AML-193 (cell line): ENCODE results near the gene TXNDC11.

Source experiments
- DNase-seq, 2 experiments: peaks; one replicate each; lab custom pipeline; 2025; lab: John Stamatoyannopoulos, UW

Gene TXNDC11

DNA sequence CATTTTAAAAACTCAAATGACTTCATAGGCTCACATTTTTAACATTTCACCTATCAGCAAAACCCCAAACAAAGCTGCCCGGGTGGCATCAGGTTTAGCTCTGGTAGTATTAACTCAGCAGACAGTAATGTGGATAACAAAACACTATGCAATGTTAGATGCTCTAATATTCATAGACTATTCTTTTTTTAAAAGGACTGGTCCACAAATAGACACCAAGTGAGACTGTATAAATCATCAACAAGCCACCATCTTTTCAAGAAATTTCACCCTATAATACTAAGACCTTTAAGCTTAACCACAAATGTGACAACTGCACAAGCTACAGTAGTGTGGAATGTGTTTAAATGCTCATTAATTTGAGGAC lies 54.2 kb downstream of the TXNDC11 start:
- no peak for DNase-seq

GRCh38 chr16:11687601-11688519 lies 54.8 kb downstream of the TXNDC11 start:
- DNase-seq = no peak

GRCh38 chr16:11686713-11687380 lies 55.8 kb downstream of the TXNDC11 start:
- DNase-seq = no peak

- no peak for DNase-seq
Measured at GRCh38 chr16:11685844-11686618, 56.6 kb downstream of the TXNDC11 start.

DNA sequence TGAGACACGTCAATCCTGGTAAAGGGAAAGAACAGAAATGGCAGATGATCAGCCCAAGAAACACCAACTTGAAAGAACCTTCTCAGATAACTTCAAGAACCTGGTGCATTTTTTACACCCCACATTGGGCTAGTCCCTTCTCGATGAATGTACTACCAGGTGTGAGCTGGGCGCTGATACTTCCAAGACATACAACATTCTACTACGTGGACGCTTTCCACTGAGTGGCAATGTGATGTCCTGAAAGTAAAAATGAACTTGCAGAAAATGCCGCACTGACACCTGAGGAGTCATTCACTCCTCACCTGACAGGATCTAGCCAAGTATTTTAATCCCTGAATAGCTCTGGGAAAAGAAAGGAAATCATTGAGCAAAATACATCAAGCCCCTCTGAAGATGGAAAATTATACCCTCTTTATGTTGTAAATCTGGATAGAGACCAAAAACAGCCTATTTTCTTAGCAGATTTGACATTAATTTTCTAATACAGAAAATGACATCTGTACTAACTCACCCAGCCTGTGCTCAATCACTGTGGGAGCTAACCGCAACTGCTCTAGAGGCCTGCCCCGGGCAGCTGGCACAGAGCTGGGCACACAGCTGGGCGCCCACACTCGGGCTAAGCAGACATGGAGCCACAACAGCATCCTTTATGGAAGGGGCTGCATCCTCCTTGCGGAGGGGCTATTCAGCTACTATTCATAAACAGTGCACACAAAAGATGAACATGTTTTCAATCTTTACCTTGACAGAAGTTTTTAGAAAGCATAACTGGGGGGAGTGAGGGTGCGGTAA lies 58.2 kb downstream of the TXNDC11 start:
- DNase-seq = no peak

GRCh38 chr16:11683145-11683544 lies 59.5 kb downstream of the TXNDC11 start:
- DNase-seq = no peak

- no peak for DNase-seq
Measured at GRCh38 chr16:11682655-11683096, 60.0 kb downstream of the TXNDC11 start.

- DNase-seq = no peak
Measured at GRCh38 chr16:11681976-11682654, 60.5 kb downstream of the TXNDC11 start.

GRCh38 chr16:11681556-11681955 lies 61.1 kb downstream of the TXNDC11 start:
- no peak for DNase-seq

- no peak for DNase-seq
Measured at GRCh38 chr16:11679941-11680911, 62.4 kb downstream of the TXNDC11 start.

- no peak for DNase-seq
Measured at GRCh38 chr16:11679250-11679649, 63.4 kb downstream of the TXNDC11 start.

- no peak for DNase-seq
Measured at GRCh38 chr16:11677959-11678881, 64.4 kb downstream of the TXNDC11 start.

DNA sequence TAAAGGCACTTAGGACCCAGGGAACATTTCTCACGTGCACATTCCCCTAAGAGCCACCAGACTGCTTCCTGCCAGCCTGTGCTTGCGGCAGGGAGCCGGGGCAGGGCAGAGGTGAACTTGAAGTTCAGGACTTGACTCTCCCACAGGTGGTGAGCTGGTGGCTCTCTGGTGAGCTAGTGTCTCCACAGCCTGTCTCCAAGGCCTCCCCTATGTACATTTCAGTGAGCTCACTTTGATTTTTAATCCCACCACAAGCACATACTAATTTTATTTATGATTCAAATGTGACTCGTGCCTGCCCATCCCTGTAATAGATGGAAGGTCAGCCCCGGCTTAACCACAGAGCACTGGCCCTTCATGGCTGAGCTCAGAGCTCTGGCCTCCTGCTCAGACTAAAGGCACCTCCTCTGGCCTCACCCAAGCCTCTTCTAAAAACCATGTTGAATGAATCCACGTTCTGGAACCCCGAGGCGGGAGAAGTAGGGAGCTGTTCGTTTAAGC lies 65.2 kb downstream of the TXNDC11 start:
- DNase-seq = no peak

- DNase-seq = no peak
Measured at GRCh38 chr16:11676799-11677198, 65.9 kb downstream of the TXNDC11 start.

DNA sequence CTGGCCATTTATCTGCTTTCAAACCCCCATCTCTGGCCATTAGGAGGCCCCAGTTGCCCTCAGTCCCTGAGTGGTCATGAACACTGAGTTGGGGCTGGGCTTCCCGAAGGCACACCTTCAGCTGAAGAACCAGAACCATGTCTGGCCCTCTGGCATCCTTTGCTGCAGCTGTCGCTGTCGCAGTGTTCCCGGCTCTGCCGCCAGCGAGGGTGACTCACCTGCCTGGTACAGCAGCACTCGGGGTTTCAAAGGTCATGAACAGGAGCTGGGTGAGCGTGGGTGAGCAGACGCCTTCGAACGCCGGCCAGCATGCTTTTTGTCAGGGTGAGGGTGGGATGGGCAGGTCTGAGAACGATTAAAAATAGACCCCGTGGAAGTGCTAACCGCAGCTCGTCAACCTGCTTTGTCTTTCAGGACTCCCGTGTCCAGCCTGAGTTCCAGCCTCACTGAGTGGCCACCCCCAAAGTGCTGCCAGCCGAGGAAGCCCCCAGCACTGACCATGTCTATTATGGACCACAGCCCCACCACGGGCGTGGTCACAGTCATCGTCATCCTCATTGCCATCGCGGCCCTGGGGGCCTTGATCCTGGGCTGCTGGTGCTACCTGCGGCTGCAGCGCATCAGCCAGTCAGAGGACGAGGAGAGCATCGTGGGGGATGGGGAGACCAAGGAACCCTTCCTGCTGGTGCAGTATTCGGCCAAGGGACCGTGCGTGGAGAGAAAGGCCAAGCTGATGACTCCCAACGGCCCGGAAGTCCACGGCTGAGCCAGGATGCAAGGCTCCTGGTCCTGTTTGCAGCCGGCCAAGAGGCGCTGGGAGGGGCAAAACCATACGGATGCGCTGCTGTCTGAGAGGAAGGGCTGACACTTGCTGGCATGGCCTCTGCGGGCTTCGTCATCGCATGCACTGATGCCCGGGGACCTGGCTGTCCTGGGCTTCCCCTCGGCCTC lies 66.8 kb downstream of the TXNDC11 start:
- DNase-seq = no peak

DNA sequence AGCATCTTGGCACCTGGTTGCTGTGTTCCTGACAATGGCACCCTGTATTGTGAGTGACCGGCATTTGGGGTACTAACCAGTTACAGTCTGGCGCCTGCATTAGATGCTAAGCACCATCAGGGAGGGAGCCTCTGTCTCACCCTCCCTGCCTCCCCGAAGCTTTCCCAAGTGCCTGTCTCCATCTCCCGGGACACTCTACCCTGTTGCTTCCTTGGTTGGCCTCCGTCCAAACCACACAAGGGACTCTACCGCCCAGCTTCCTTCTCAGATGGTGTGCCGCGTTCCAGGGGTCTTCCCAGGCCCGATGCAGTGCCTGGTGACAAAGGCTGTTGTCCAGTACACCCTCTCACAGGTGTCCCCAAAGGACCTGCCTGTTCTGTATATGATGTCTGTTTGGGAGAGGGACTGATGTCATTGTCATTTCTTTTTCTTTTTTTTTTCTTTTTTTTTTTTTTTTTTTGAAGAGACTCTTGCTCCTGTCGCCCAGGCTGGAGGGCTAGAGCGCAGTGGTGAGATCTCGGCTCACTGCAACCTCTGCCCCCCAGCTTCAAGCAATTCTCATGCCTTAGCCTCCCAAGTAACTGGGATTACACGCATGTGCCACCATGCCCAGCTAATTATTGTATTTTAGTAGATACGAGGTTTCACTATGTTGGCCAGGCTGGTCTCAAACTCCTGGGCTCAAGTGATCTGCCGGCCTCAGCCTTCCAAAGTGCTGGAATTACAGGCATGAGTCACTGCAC lies 67.7 kb downstream of the TXNDC11 start:
- DNase-seq = no peak
